PC-9 (cell line): ENCODE measurements around the gene CASP10. TPM values are rescaled to one million over a fixed set of nuclear protein-coding genes. Genes with fewer than 3 reads are reported as not detected.

Experiments
- BruUV-seq: library from RNA; stranded (reverse); fragments of 400-500 nt; replicated peaks from 2 replicates; lab custom pipeline; 2021; lab: Mats Ljungman, UMichigan
- CTCF ChIA-PET: fragments of 300-600 bp; sonication (Branson Sonifier 250); formaldehyde crosslinking; loops from one replicate; lab custom pipeline; 2022; ENCODE audit warnings: antibody characterized with exemption; lab: Charles Lee
- POLR2A ChIA-PET: fragments of 300-600 bp; sonication (Branson Sonifier 250); formaldehyde crosslinking; loops from one replicate; lab custom pipeline; 2022; ENCODE audit warnings: antibody characterized with exemption; ENCODE audit not compliant: unreplicated experiment; lab: Charles Lee
- DNase-seq, 2 experiments: peaks; one replicate each; pipeline versions ENCODE4 v3.0.0 to v3.0.0-alpha.2; 2015 to 2022; ENCODE audit warnings: mixed read lengths in 1 of 2
- H2AFZ ChIP-seq: fragments of 200-600 bp; sonication (generic); 2 replicates; pipeline ENCODE4 v1.8.1; 2017; ENCODE audit warnings: antibody characterized with exemption
- H3F3A ChIP-seq: fragments of 200-600 bp; sonication (generic); 2 replicates; pipeline ENCODE4 v1.8.1; 2017; ENCODE audit warnings: antibody characterized with exemption, mild to moderate bottlenecking, low read depth; ENCODE audit not compliant: insufficient read depth
- H3K27ac ChIP-seq: fragments of 200-600 bp; sonication (generic); 2 replicates; pipeline ENCODE4 v1.6.1; 2016; ENCODE audit warnings: mixed run types
- H3K27me3 ChIP-seq: fragments of 200-600 bp; sonication (generic); 2 replicates; pipeline ENCODE4 v1.6.1; 2016; ENCODE audit warnings: low read depth, mixed run types; ENCODE audit not compliant: insufficient read depth
- H3K36me3 ChIP-seq: fragments of 200-600 bp; sonication (generic); 2 replicates; pipeline ENCODE4 v1.6.1; 2016; ENCODE audit warnings: low read depth, mixed run types
- H3K4me1 ChIP-seq: fragments of 200-600 bp; sonication (generic); replicated peaks from 2 replicates; pipeline ENCODE4 v1.6.1; 2016; ENCODE audit warnings: mixed run types; ENCODE audit not compliant: insufficient read depth
- H3K4me2 ChIP-seq: fragments of 200-600 bp; sonication (generic); 2 replicates; pipeline ENCODE4 v1.6.1; 2017; ENCODE audit warnings: mixed run types
- H3K4me3 ChIP-seq: fragments of 200-600 bp; sonication (generic); 2 replicates; pipeline ENCODE4 v1.6.1; 2016; ENCODE audit warnings: mixed run types
- H3K79me2 ChIP-seq: fragments of 200-600 bp; sonication (generic); 2 replicates; pipeline ENCODE4 v1.6.1; 2017; ENCODE audit warnings: low read depth, mixed run types
- H3K9me2 ChIP-seq: fragments of 200-600 bp; sonication (generic); 2 replicates; pipeline ENCODE4 v1.8.1; 2017; ENCODE audit warnings: mild to moderate bottlenecking; ENCODE audit not compliant: insufficient read depth
- H3K9me3 ChIP-seq: fragments of 200-600 bp; sonication (generic); 2 replicates; pipeline ENCODE4 v1.8.1; 2016; ENCODE audit warnings: low read depth; ENCODE audit not compliant: insufficient read depth
- H4K20me1 ChIP-seq: fragments of 200-600 bp; sonication (generic); 2 replicates; pipeline ENCODE4 v1.8.1; 2017; ENCODE audit not compliant: insufficient read depth
- CTCF ChIP-seq: fragments of 200-600 bp; sonication (generic); conservative IDR thresholded peaks from 2 replicates; pipeline ENCODE4 v1.6.1; 2017; ENCODE audit warnings: mixed run types, antibody characterized with exemption, mild to moderate bottlenecking, moderate library complexity
- EZH2 ChIP-seq: fragments of 200-600 bp; sonication (generic); IDR thresholded peaks from 2 replicates; pipeline ENCODE4 v1.8.0; 2017; ENCODE audit warnings: antibody characterized with exemption, low read depth
- intact Hi-C: fragments of 100-400 bp; cut with micrococcal nuclease; formaldehyde crosslinking; loops from one replicate; pipeline ENCODE4 v1.10.0; 2022; ENCODE audit not compliant: unreplicated experiment
- total RNA-seq: library from RNA; stranded (reverse); gene quantifications from 2 replicates; pipeline ENCODE4 v1.2.3, GENCODE V29; 2021

The CASP10 gene
- total RNA-seq, 1 experiment from 2014 or later = 15.2 TPM

- Histone ChIP-seq H3K9me2 (no peaks in the 10 kb centered on the region), H3K79me2 (no peaks in the 10 kb centered on the region), H4K20me1 (no peaks in the 10 kb centered on the region), H3K9me3 (no peaks in the 10 kb centered on the region), H3K36me3 (no peaks in the 10 kb centered on the region), H3K27ac (no peak overlapping the region), H3K4me2 (no peak overlapping the region), H3K4me3 (no peak overlapping the region), H3K27me3 (no peaks in the 10 kb centered on the region), H3F3A (no peaks in the 10 kb centered on the region), H2AFZ (no peak overlapping the region), H3K4me1 (0 out of 2 replicates have a peak, but pooled peaks cover 9% of the 10 kb centered on the region)
- CTCF ChIA-PET = interaction anchor here (0.6 to 0.8 kb wide), 2 partner anchors 178 to 276 kb away, joined by 3 to 4 read pairs; no protein-coding TSS in a partner anchor
- POLR2A ChIA-PET = interaction anchor here (0.7 kb wide), 2 partner anchors 241 to 446 kb away, joined by 3 to 4 read pairs; no protein-coding TSS in a partner anchor
- DNase-seq = no peak
- TF ChIP-seq EZH2 (no peak), CTCF (no peak)
- BruUV-seq = no TSS peak
- intact Hi-C loops = no loop called here
These were observed 2.9 kb downstream of the CASP10 start for GRCh38 chr2:201185863-201186262.

- Histone ChIP-seq H3K4me2 (no peak overlapping the region), H4K20me1 (no peaks in the 10 kb centered on the region), H3K36me3 (no peaks in the 10 kb centered on the region), H3K27ac (no peak overlapping the region), H3K4me3 (no peak overlapping the region), H3K27me3 (no peaks in the 10 kb centered on the region), H3K9me3 (no peaks in the 10 kb centered on the region), H3F3A (no peaks in the 10 kb centered on the region), H2AFZ (no peak overlapping the region), H3K9me2 (no peaks in the 10 kb centered on the region), H3K4me1 (0 out of 2 replicates have a peak, but pooled peaks cover 9% of the 10 kb centered on the region), H3K79me2 (no peaks in the 10 kb centered on the region)
- no TSS peak for BruUV-seq
- no peak for DNase-seq
- CTCF ChIA-PET = no interaction called here
- POLR2A ChIA-PET = no interaction called here
- TF ChIP-seq EZH2 (no peak), CTCF (no peak)
- intact Hi-C loops = no loop called here
These were observed 4.0 kb downstream of the CASP10 start for GRCh38 chr2:201186982-201187381.

GRCh38 chr2:201188449-201188848 is 5.5 kb downstream of the CASP10 start:
- H2AFZ ChIP-seq = no peak overlapping the region
- H3K9me2 ChIP-seq = no peaks in the 10 kb centered on the region
- H3K27me3 ChIP-seq = no peaks in the 10 kb centered on the region
- H3K4me3 ChIP-seq = no peak overlapping the region
- H3K4me2 ChIP-seq = no peak overlapping the region
- BruUV-seq = no TSS peak
- intact Hi-C loops = no loop called here
- no peaks in the 10 kb centered on the region for H3K36me3 ChIP-seq
- H3K4me1 ChIP-seq = 0 out of 2 replicates have a peak, but pooled peaks cover under 1% of the 10 kb centered on the region
- DNase-seq = no peak
- CTCF ChIA-PET = no interaction called here
- no peaks in the 10 kb centered on the region for H4K20me1 ChIP-seq
- POLR2A ChIA-PET = no interaction called here
- no peak for TF ChIP-seq CTCF
- TF ChIP-seq EZH2 = no peak
- no peaks in the 10 kb centered on the region for H3K9me3 ChIP-seq
- no peaks in the 10 kb centered on the region for H3F3A ChIP-seq
- no peak overlapping the region for H3K27ac ChIP-seq
- no peaks in the 10 kb centered on the region for H3K79me2 ChIP-seq
